Prostate gland (tissue), 2 donors: ENCODE results near the gene ICAM3.

ENCODE experiments used
- POLR2A ChIP-seq: fragments of 450-650 bp; IDR thresholded peaks from one replicate; pipeline ENCODE4 v1.6.1; 2016; ENCODE audit warnings: antibody characterized with exemption, mild to moderate bottlenecking
- TF ChIP-seq, protein P1 (sequence below), 4 experiments: fragments of 200-600 bp in 2 of 4; fragments of 450-650 bp in 2 of 4; sonication (generic) in 2 of 4; IDR thresholded peaks; 1 replicate in 3 of 4; 2 replicates in 1 of 4; pipeline ENCODE4 v1.5.1; 2016 to 2019; ENCODE audit warnings: antibody characterized with exemption in 4 of 4, mild to moderate bottlenecking in 2 of 4, moderate library complexity in 2 of 4

DNA sequence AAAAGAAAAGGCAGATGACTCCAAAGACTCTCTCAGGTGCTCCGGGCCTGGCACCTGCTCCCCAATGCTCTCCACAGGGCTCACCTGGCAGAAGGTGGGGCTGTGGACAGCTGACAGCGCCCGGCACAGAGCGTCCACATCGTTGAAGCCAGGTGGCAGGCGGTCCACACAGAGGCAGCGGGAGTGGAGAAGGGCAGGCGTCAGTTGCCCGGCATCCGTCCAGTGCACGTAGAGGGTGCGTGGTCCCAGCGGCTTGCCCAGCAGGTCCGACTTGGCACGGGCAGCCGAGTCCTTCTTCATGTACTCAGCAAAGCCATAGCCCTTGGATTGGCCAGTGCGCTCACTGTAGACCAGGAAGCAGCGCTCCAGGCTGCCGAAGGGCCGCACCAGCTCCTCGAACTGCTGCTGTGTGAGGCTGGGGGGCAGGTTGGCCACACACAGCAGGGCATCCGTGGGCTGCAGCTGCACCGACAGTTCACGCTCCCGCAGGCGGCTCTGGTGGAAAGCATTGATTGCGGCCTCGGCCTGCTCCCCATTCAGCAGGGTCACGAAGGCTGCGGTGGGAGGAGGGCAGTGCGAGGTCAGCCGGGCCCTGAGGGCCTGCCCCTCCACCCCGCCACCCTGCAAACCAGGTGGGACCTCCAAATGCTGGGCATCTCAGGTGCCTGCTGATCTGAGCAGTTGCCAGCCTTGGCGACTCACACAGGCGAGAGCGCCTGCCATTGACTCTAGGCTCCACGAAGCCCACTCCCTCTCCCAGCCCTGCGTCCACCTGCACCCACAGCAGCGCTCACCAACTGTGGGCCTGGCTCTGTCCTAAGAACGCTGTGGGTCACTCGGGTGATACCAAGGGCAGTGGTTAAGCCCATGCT is 10.6 kb downstream of the ICAM3 start:
- no peak for TF ChIP-seq POLR2A
- TF ChIP-seq, protein P1, sequence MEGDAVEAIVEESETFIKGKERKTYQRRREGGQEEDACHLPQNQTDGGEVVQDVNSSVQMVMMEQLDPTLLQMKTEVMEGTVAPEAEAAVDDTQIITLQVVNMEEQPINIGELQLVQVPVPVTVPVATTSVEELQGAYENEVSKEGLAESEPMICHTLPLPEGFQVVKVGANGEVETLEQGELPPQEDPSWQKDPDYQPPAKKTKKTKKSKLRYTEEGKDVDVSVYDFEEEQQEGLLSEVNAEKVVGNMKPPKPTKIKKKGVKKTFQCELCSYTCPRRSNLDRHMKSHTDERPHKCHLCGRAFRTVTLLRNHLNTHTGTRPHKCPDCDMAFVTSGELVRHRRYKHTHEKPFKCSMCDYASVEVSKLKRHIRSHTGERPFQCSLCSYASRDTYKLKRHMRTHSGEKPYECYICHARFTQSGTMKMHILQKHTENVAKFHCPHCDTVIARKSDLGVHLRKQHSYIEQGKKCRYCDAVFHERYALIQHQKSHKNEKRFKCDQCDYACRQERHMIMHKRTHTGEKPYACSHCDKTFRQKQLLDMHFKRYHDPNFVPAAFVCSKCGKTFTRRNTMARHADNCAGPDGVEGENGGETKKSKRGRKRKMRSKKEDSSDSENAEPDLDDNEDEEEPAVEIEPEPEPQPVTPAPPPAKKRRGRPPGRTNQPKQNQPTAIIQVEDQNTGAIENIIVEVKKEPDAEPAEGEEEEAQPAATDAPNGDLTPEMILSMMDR (IDR thresholded peaks at IDR 0.05) = no peak
